RPMI8226 (cell line): ENCODE data around the gene GPRIN2.
"Not testable (repeated sequence)": the region's sequence is repeated elsewhere in the genome, so short reads cannot be mapped to it uniquely, and the experiment has no call there.

ENCODE experiments used
- DNase-seq: peaks from one replicate; pipeline ENCODE4 v3.0.0-alpha.2; 2015

GPRIN2 gene

GRCh38 chr10:46516660-46517416, 39.6 kb downstream of the GPRIN2 start:
- no peak for DNase-seq

GRCh38 chr10:46515793-46516192, 40.7 kb downstream of the GPRIN2 start:
- no peak for DNase-seq

GRCh38 chr10:46515366-46515765, 41.1 kb downstream of the GPRIN2 start:
- no peak for DNase-seq

GRCh38 chr10:46514899-46515298, 41.6 kb downstream of the GPRIN2 start:
- DNase-seq: no peak

- DNase-seq: no peak
Observed at GRCh38 chr10:46514431-46514861, 42.0 kb downstream of the GPRIN2 start.

GRCh38 chr10:46513333-46513732, 43.1 kb downstream of the GPRIN2 start:
- DNase-seq: not testable (repeated sequence)

- DNase-seq: not testable (repeated sequence)
Observed at GRCh38 chr10:46512725-46513124, 43.7 kb downstream of the GPRIN2 start.

- DNase-seq: not testable (repeated sequence)
Observed at GRCh38 chr10:46512002-46512401, 44.5 kb downstream of the GPRIN2 start.
